ENCODE results near the gene OSBPL6.

The OSBPL6 gene

GRCh38 chr2:178425255-178425827, 231.0 kb downstream of the OSBPL6 start:
- Histone ChIP-seq H4K12ac (ENCODE audit: low read depth, low read length) (no peak overlapping the region), H3K4me1 (ENCODE audit: control insufficient read depth in 1 of 2, insufficient read depth in 2 of 2, low read length in 2 of 2) (no peaks in the 10 kb centered on the region), H3K14ac (ENCODE audit: low read length) (no peak overlapping the region), H3K9me3 (ENCODE audit: insufficient read depth, low read depth, low read length) (no peaks in the 10 kb centered on the region), H4K8ac (ENCODE audit: low read depth, low read length) (no peak overlapping the region), H3K4me3 (ENCODE audit: low read depth, low read length) (no peak overlapping the region), H3K36me3 (ENCODE audit: control insufficient read depth in 1 of 2, insufficient read depth in 2 of 2, low read length in 2 of 2) (peaks cover 2 to 22% of the 10 kb centered on the region in 2 experiments), H2BK5ac (ENCODE audit: low read depth, low read length, poor library complexity) (no peak overlapping the region), H3K9ac (ENCODE audit: low read length) (no peak overlapping the region), H2BK120ac (ENCODE audit: insufficient read depth, low read length, poor library complexity) (no peak overlapping the region), H3K27ac (ENCODE audit: low read depth, low read length) (no peak overlapping the region), H3K4me2 (ENCODE audit: low read length) (no peak overlapping the region), H3K27me3 (ENCODE audit: insufficient read depth, low read length) (no peaks in the 10 kb centered on the region), H3K79me2 (ENCODE audit: control insufficient read depth, insufficient read depth, low read length, poor library complexity) (no peaks in the 10 kb centered on the region), H3K4ac (ENCODE audit: low read depth, low read length) (no peak overlapping the region), H3K23ac (ENCODE audit: low read length) (no peak overlapping the region), H2BK12ac (ENCODE audit: low read length) (no peak overlapping the region), H2AFZ (ENCODE audit: insufficient read depth, low read length, poor library complexity) (no peak overlapping the region), H3K79me1 (ENCODE audit: low read length) (no peaks in the 10 kb centered on the region), H2AK5ac (ENCODE audit: low read length) (no peak overlapping the region), H3K18ac (ENCODE audit: low read length) (no peak overlapping the region), H4K91ac (ENCODE audit: low read depth, low read length) (no peak overlapping the region)
- DNase-seq: no peak
- no CpG with 5 or more reads among the region's 4 CpGs for WGBS (ENCODE audit: extremely low coverage, insufficient coverage, insufficient read length)

GRCh38 chr2:178426388-178426787, 232.1 kb downstream of the OSBPL6 start:
- no peaks in the 10 kb centered on the region for H3K79me2 ChIP-seq (ENCODE audit: control insufficient read depth, insufficient read depth, low read length, poor library complexity)
- H3K9ac ChIP-seq (ENCODE audit: low read length): no peak overlapping the region
- no peak overlapping the region for H4K12ac ChIP-seq (ENCODE audit: low read depth, low read length)
- H2AFZ ChIP-seq (ENCODE audit: insufficient read depth, low read length, poor library complexity): no peak overlapping the region
- no CpG with 5 or more reads among the region's 3 CpGs for WGBS (ENCODE audit: extremely low coverage, insufficient coverage, insufficient read length)
- no peak overlapping the region for H4K8ac ChIP-seq (ENCODE audit: low read depth, low read length)
- H2BK12ac ChIP-seq (ENCODE audit: low read length): no peak overlapping the region
- H4K91ac ChIP-seq (ENCODE audit: low read depth, low read length): no peak overlapping the region
- H3K27me3 ChIP-seq (ENCODE audit: insufficient read depth, low read length): no peaks in the 10 kb centered on the region
- H3K4me3 ChIP-seq (ENCODE audit: low read depth, low read length): no peak overlapping the region
- H2AK5ac ChIP-seq (ENCODE audit: low read length): no peak overlapping the region
- no peak overlapping the region for H2BK120ac ChIP-seq (ENCODE audit: insufficient read depth, low read length, poor library complexity)
- no peak overlapping the region for H3K18ac ChIP-seq (ENCODE audit: low read length)
- no peak overlapping the region for H3K4ac ChIP-seq (ENCODE audit: low read depth, low read length)
- no peaks in the 10 kb centered on the region for H3K9me3 ChIP-seq (ENCODE audit: insufficient read depth, low read depth, low read length)
- H2BK5ac ChIP-seq (ENCODE audit: low read depth, low read length, poor library complexity): no peak overlapping the region
- no peak overlapping the region for H3K4me2 ChIP-seq (ENCODE audit: low read length)
- no peak overlapping the region for H3K27ac ChIP-seq (ENCODE audit: low read depth, low read length)
- no peak for DNase-seq
- peaks cover 2 to 25% of the 10 kb centered on the region in 2 experiments for H3K36me3 ChIP-seq (ENCODE audit: control insufficient read depth in 1 of 2, insufficient read depth in 2 of 2, low read length in 2 of 2)
- H3K23ac ChIP-seq (ENCODE audit: low read length): no peak overlapping the region
- H3K14ac ChIP-seq (ENCODE audit: low read length): no peak overlapping the region
- H3K4me1 ChIP-seq (ENCODE audit: control insufficient read depth in 1 of 2, insufficient read depth in 2 of 2, low read length in 2 of 2): no peaks in the 10 kb centered on the region
- no peaks in the 10 kb centered on the region for H3K79me1 ChIP-seq (ENCODE audit: low read length)

- H2AK5ac ChIP-seq (ENCODE audit: low read length): no peak overlapping the region
- no peak overlapping the region for H3K4ac ChIP-seq (ENCODE audit: low read depth, low read length)
- no peaks in the 10 kb centered on the region for H3K9me3 ChIP-seq (ENCODE audit: insufficient read depth, low read depth, low read length)
- no peak overlapping the region for H3K9ac ChIP-seq (ENCODE audit: low read length)
- H3K27me3 ChIP-seq (ENCODE audit: insufficient read depth, low read length): no peaks in the 10 kb centered on the region
- H3K79me2 ChIP-seq (ENCODE audit: control insufficient read depth, insufficient read depth, low read length, poor library complexity): no peaks in the 10 kb centered on the region
- no peak overlapping the region for H3K4me3 ChIP-seq (ENCODE audit: low read depth, low read length)
- no peaks in the 10 kb centered on the region for H3K79me1 ChIP-seq (ENCODE audit: low read length)
- no peak for DNase-seq
- H2BK5ac ChIP-seq (ENCODE audit: low read depth, low read length, poor library complexity): no peak overlapping the region
- no peak overlapping the region for H4K8ac ChIP-seq (ENCODE audit: low read depth, low read length)
- H4K91ac ChIP-seq (ENCODE audit: low read depth, low read length): no peak overlapping the region
- H3K4me1 ChIP-seq (ENCODE audit: control insufficient read depth in 1 of 2, insufficient read depth in 2 of 2, low read length in 2 of 2): no peaks in the 10 kb centered on the region
- H2BK120ac ChIP-seq (ENCODE audit: insufficient read depth, low read length, poor library complexity): no peak overlapping the region
- H2BK12ac ChIP-seq (ENCODE audit: low read length): no peak overlapping the region
- H2AFZ ChIP-seq (ENCODE audit: insufficient read depth, low read length, poor library complexity): no peak overlapping the region
- H3K4me2 ChIP-seq (ENCODE audit: low read length): no peak overlapping the region
- no peak overlapping the region for H4K12ac ChIP-seq (ENCODE audit: low read depth, low read length)
- H3K27ac ChIP-seq (ENCODE audit: low read depth, low read length): no peak overlapping the region
- WGBS (ENCODE audit: extremely low coverage, insufficient coverage, insufficient read length): no CpG with 5 or more reads among the region's 2 CpGs
- H3K36me3 ChIP-seq (ENCODE audit: control insufficient read depth in 1 of 2, insufficient read depth in 2 of 2, low read length in 2 of 2): peaks cover 4 to 28% of the 10 kb centered on the region in 2 experiments
- H3K23ac ChIP-seq (ENCODE audit: low read length): no peak overlapping the region
- H3K18ac ChIP-seq (ENCODE audit: low read length): no peak overlapping the region
- H3K14ac ChIP-seq (ENCODE audit: low read length): no peak overlapping the region
Observed at GRCh38 chr2:178427458-178427857, 233.1 kb downstream of the OSBPL6 start.

DNA sequence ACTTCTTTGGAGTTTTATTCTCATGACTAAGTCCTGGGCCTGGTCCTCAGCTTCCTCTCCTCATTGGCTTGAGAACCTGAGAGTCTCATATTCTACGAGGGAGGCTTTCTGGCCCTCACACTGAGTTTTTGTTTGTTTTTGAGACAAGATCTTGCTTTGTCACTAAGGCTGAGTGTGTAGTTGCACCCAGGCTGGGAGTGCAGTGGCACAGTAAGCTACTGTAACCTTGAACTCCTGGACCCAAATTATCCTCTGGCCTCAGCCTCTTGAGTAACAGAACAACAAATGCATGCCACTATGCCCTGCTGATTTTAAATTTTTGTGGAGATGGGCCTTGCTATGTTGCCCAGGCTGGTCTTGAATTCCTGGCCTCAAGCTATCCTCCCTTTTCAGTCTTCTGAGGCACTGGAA, 234.1 kb downstream of the OSBPL6 start:
- Histone ChIP-seq H3K79me2 (ENCODE audit: control insufficient read depth, insufficient read depth, low read length, poor library complexity) (no peaks in the 10 kb centered on the region), H3K9ac (ENCODE audit: low read length) (no peak overlapping the region), H3K4me1 (ENCODE audit: control insufficient read depth in 1 of 2, insufficient read depth in 2 of 2, low read length in 2 of 2) (no peaks in the 10 kb centered on the region), H3K4me2 (ENCODE audit: low read length) (no peak overlapping the region), H2AFZ (ENCODE audit: insufficient read depth, low read length, poor library complexity) (no peak overlapping the region), H3K4ac (ENCODE audit: low read depth, low read length) (no peak overlapping the region), H3K79me1 (ENCODE audit: low read length) (no peaks in the 10 kb centered on the region), H4K8ac (ENCODE audit: low read depth, low read length) (no peak overlapping the region), H3K27me3 (ENCODE audit: insufficient read depth, low read length) (no peaks in the 10 kb centered on the region), H3K23ac (ENCODE audit: low read length) (no peak overlapping the region), H2BK120ac (ENCODE audit: insufficient read depth, low read length, poor library complexity) (no peak overlapping the region), H2BK5ac (ENCODE audit: low read depth, low read length, poor library complexity) (no peak overlapping the region), H3K36me3 (ENCODE audit: control insufficient read depth in 1 of 2, insufficient read depth in 2 of 2, low read length in 2 of 2) (peaks cover 4 to 28% of the 10 kb centered on the region in 2 experiments), H3K18ac (ENCODE audit: low read length) (no peak overlapping the region), H3K27ac (ENCODE audit: low read depth, low read length) (no peak overlapping the region), H2BK12ac (ENCODE audit: low read length) (no peak overlapping the region), H4K91ac (ENCODE audit: low read depth, low read length) (no peak overlapping the region), H3K4me3 (ENCODE audit: low read depth, low read length) (no peak overlapping the region), H2AK5ac (ENCODE audit: low read length) (no peak overlapping the region), H3K14ac (ENCODE audit: low read length) (no peak overlapping the region), H3K9me3 (ENCODE audit: insufficient read depth, low read depth, low read length) (no peaks in the 10 kb centered on the region), H4K12ac (ENCODE audit: low read depth, low read length) (no peak overlapping the region)
- DNase-seq: peak; percentile 55 to 80
- no CpG with 5 or more reads among the region's 1 CpG for WGBS (ENCODE audit: extremely low coverage, insufficient coverage, insufficient read length)

Measured in trophoblast cell (in vitro differentiated cells and primary cell).